ENCODE data around the gene PACRG.

PACRG gene

DNA sequence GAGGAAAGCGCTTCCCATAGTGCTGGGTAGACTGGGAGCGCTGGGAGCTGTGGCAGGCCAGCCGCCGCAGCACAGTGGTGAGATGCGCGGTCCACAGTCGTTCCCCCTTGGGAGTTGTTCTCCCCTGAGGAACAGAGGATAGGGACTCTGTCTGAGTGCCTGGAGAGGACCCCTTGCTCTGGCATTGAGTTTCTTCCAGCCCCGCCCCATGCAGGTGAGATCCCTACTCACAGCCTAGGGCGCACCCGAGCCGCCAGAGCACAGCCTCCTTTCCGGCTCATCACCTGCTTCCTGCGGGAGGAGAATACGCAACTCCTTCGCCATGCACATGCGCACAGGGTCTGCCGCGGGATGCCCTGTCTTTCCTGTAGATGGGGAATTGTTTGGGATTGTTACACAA lies 140.6 kb downstream of the PACRG start:
- Histone ChIP-seq H3K9me3 (ENCODE audit: low read length) (no peaks in the 10 kb centered on the region), H3K4me3 (ENCODE audit: low read depth in 1 of 2, low read length in 2 of 2) (no peak overlapping the region), H3K27me3 (ENCODE audit: control insufficient read depth in 1 of 2, insufficient read depth in 2 of 2, low read length in 2 of 2) (no peaks in the 10 kb centered on the region), H3K4me1 (ENCODE audit: insufficient read depth, low read length) (no peaks in the 10 kb centered on the region), H3K36me3 (ENCODE audit: insufficient read depth, low read length) (no peaks in the 10 kb centered on the region), H3K27ac (ENCODE audit: low read depth, low read length) (no peak overlapping the region), H3K9ac (ENCODE audit: low read length) (no peak overlapping the region)

DNA sequence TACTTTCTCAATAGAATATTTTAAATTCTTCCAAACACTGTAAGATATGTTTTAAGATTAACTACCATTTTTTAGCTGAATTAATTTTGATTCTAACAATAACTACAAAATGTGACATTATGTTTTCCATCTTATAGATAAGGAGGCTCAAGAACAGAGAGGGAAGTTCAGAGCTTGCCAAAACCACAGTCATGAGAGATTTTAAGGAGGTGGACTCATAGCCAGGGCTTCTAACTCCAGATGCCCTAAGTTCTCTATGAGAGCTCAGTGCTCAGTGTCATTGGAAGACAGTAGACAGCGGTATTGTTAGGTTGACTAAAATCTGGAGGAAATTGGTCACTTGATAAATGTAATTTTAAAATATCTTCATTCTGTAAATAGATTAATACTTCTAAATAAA lies 144.2 kb downstream of the PACRG start:
- H3K4me1 ChIP-seq (ENCODE audit: insufficient read depth, low read length), result no peaks in the 10 kb centered on the region
- no peak overlapping the region for H3K27ac ChIP-seq (ENCODE audit: low read depth, low read length)
- H3K4me3 ChIP-seq (ENCODE audit: low read depth in 1 of 2, low read length in 2 of 2), result no peak overlapping the region
- no peak overlapping the region for H3K9ac ChIP-seq (ENCODE audit: low read length)
- H3K36me3 ChIP-seq (ENCODE audit: insufficient read depth, low read length), result no peaks in the 10 kb centered on the region
- no peaks in the 10 kb centered on the region for H3K9me3 ChIP-seq (ENCODE audit: low read length)
- H3K27me3 ChIP-seq (ENCODE audit: control insufficient read depth in 1 of 2, insufficient read depth in 2 of 2, low read length in 2 of 2), result no peaks in the 10 kb centered on the region

DNA sequence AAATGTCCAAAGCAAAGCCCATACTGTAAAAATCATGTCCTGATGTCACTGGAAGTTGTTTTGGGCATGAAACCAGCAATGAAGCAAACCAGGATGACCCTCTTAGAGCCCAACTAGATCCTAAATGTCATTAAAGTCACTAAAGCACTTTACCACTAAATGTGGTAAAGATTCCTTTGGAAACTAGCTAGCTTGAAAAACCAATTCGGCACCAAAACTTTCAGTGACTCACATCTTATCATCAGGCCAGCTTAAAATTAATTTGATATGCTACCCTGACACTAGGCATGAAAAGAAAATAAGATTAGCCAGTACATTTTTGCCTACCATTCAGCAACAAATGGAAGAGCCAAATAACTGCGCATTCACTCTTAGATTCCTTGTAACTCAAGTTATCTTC lies 145.8 kb downstream of the PACRG start:
- H3K4me1 ChIP-seq (ENCODE audit: insufficient read depth, low read length), result no peaks in the 10 kb centered on the region
- H3K36me3 ChIP-seq (ENCODE audit: insufficient read depth, low read length), result no peaks in the 10 kb centered on the region
- no peak overlapping the region for H3K4me3 ChIP-seq (ENCODE audit: low read depth in 1 of 2, low read length in 2 of 2)
- H3K27ac ChIP-seq (ENCODE audit: low read depth, low read length), result no peak overlapping the region
- H3K27me3 ChIP-seq (ENCODE audit: control insufficient read depth in 1 of 2, insufficient read depth in 2 of 2, low read length in 2 of 2), result no peaks in the 10 kb centered on the region
- no peak overlapping the region for H3K9ac ChIP-seq (ENCODE audit: low read length)
- no peaks in the 10 kb centered on the region for H3K9me3 ChIP-seq (ENCODE audit: low read length)

DNA sequence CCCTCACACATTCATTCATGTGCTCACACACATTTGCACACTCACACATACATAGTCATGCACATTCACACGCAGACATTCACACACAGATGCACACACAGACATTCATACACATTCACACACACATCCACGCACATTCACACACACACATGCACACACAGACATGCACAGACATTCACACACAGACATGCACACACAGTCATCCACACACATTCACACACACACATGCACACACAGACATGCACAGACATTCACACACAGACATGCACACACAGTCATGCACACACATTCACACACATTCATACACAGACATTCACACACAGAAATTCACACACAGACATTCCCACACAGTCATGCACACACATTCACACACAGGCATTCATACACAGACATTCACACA lies 147.3 kb downstream of the PACRG start:
- H3K36me3 ChIP-seq (ENCODE audit: insufficient read depth, low read length), result no peaks in the 10 kb centered on the region
- H3K4me3 ChIP-seq (ENCODE audit: low read depth in 1 of 2, low read length in 2 of 2), result no peak overlapping the region
- no peak overlapping the region for H3K9ac ChIP-seq (ENCODE audit: low read length)
- no peaks in the 10 kb centered on the region for H3K9me3 ChIP-seq (ENCODE audit: low read length)
- no peak overlapping the region for H3K27ac ChIP-seq (ENCODE audit: low read depth, low read length)
- no peaks in the 10 kb centered on the region for H3K4me1 ChIP-seq (ENCODE audit: insufficient read depth, low read length)
- no peaks in the 10 kb centered on the region for H3K27me3 ChIP-seq (ENCODE audit: control insufficient read depth in 1 of 2, insufficient read depth in 2 of 2, low read length in 2 of 2)

DNA sequence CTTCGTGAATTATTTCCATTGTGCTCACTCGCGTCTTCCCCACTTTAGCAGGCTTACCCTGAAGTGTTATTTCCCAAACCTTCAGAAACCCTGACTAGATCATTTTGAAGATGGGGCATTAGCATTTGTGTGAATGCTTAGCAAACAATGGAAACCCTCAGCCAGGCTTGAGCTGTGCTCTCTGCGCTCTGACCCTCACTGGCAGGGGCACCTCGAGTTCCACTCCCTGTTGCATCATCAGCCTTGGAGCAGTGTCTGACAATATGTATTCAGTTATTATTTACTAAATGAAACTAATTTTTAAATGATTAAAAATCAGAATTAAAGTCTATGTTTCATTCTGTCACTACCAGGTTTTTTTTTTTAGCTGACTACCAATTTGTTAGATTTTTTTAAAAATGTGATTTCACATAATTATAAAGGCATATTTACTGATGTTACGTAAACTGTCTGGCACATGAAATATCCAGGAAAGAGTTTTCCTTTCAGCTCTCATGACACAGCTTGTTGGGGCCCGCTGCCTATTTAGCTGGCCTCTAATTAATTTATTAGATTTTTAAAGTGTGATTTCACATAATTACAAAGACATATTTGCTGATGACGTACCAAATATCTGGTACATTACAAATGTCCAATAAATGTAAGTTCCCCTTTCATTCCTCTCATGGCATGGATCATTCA lies 155.2 kb downstream of the PACRG start:
- no peaks in the 10 kb centered on the region for H3K9me3 ChIP-seq (ENCODE audit: low read length)
- no peak overlapping the region for H3K27ac ChIP-seq (ENCODE audit: low read depth, low read length)

DNA sequence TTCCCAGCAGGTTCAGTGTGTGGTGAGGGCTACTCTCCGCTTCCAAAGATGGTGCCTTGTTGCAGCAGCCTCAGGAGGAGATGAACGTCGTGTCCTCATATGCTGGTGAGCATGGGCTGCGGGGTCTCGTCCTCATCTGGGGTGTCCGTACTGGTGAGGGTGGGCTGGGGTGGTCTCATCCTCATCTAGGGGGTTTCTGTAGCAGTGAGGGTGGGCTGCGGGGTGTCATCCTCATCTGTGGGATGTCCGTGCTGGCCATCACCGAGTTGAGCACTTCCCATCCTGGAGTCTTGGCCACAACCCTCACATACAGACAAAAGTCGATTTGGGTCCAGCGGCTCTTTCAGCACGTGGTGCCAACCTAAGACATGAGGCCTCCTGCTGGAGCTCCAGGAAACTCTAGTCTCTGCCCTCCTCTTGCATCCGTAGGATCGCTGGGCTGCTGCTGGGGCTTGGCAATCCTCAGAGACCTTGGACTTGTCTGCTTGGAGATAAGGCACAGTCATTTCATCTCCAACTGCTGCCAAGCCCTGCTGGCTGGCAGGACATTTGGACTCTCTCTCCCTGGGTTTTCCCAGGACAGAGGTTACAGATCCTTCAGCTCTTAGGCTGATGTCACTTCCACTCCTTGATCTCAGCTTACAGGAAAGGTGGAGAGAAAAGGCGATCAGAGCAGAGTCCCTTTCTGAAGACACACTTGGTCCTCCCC lies 160.4 kb downstream of the PACRG start:
- no peak overlapping the region for H3K4me3 ChIP-seq (ENCODE audit: low read depth in 1 of 2, low read length in 2 of 2)
- H3K36me3 ChIP-seq (ENCODE audit: insufficient read depth, low read length), result no peaks in the 10 kb centered on the region
- no peaks in the 10 kb centered on the region for H3K27me3 ChIP-seq (ENCODE audit: control insufficient read depth in 1 of 2, insufficient read depth in 2 of 2, low read length in 2 of 2)
- no peak overlapping the region for H3K9ac ChIP-seq (ENCODE audit: low read length)
- H3K27ac ChIP-seq (ENCODE audit: low read depth, low read length), result no peak overlapping the region
- H3K4me1 ChIP-seq (ENCODE audit: insufficient read depth, low read length), result no peaks in the 10 kb centered on the region
- H3K9me3 ChIP-seq (ENCODE audit: low read length), result no peaks in the 10 kb centered on the region

More for the DNA sequence above, 155.2 kb downstream of the PACRG start:
- H3K4me3 ChIP-seq (ENCODE audit: low read depth in 1 of 2, low read length in 2 of 2), result no peak overlapping the region
- H3K27me3 ChIP-seq (ENCODE audit: control insufficient read depth in 1 of 2, insufficient read depth in 2 of 2, low read length in 2 of 2), result no peaks in the 10 kb centered on the region
- no peak overlapping the region for H3K9ac ChIP-seq (ENCODE audit: low read length)
- H3K36me3 ChIP-seq (ENCODE audit: insufficient read depth, low read length), result no peaks in the 10 kb centered on the region
- no peaks in the 10 kb centered on the region for H3K4me1 ChIP-seq (ENCODE audit: insufficient read depth, low read length)

DNA sequence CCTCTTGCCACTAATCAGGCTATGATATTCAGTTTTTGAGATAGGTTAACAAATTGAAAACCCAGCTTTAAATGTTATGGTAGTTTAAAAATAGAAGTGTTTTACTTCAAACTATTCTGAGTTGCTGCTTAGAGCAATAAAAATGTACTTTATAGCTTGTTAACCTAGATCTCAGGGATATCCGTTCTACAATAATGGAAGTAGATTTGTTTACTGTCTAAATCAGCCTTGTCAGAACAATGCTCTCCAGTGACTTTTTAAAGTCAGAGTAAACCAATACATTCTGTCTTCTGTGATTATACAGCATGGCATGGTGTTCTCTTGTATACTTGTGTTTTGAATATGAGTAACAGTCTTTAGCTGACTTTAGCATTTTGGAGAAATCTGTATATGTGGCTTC lies 161.5 kb downstream of the PACRG start:
- no peaks in the 10 kb centered on the region for H3K27me3 ChIP-seq (ENCODE audit: control insufficient read depth in 1 of 2, insufficient read depth in 2 of 2, low read length in 2 of 2)
- no peaks in the 10 kb centered on the region for H3K36me3 ChIP-seq (ENCODE audit: insufficient read depth, low read length)
- H3K9me3 ChIP-seq (ENCODE audit: low read length), result no peaks in the 10 kb centered on the region
- no peak overlapping the region for H3K9ac ChIP-seq (ENCODE audit: low read length)
- H3K4me1 ChIP-seq (ENCODE audit: insufficient read depth, low read length), result no peaks in the 10 kb centered on the region
- no peak overlapping the region for H3K27ac ChIP-seq (ENCODE audit: low read depth, low read length)
- no peak overlapping the region for H3K4me3 ChIP-seq (ENCODE audit: low read depth in 1 of 2, low read length in 2 of 2)

DNA sequence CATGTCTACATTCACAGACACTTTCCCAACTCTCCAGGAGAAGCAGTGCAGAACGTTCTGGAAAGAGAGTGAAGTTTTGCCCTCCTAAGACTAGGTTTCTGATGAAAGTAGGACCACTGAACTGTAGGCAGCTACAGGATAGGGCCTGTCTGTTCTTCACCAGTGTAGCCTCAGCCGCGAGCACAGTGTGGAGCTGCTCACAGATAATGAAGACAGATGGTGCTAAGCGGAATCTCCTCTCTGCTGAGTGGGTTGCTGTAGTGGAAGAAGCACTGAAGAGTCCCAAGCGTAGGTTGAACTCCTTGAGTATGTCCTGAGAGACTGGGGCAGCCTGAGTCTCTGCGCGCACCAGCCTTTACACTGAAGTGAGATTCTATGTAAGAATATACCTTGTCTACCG lies 170.2 kb downstream of the PACRG start:
- H3K36me3 ChIP-seq (ENCODE audit: insufficient read depth, low read length), result no peaks in the 10 kb centered on the region
- H3K27me3 ChIP-seq (ENCODE audit: control insufficient read depth in 1 of 2, insufficient read depth in 2 of 2, low read length in 2 of 2), result no peaks in the 10 kb centered on the region
- no peak overlapping the region for H3K27ac ChIP-seq (ENCODE audit: low read depth, low read length)
- no peaks in the 10 kb centered on the region for H3K9me3 ChIP-seq (ENCODE audit: low read length)
- H3K4me1 ChIP-seq (ENCODE audit: insufficient read depth, low read length), result no peaks in the 10 kb centered on the region
- no peak overlapping the region for H3K4me3 ChIP-seq (ENCODE audit: low read depth in 1 of 2, low read length in 2 of 2)
- H3K9ac ChIP-seq (ENCODE audit: low read length), result no peak overlapping the region

DNA sequence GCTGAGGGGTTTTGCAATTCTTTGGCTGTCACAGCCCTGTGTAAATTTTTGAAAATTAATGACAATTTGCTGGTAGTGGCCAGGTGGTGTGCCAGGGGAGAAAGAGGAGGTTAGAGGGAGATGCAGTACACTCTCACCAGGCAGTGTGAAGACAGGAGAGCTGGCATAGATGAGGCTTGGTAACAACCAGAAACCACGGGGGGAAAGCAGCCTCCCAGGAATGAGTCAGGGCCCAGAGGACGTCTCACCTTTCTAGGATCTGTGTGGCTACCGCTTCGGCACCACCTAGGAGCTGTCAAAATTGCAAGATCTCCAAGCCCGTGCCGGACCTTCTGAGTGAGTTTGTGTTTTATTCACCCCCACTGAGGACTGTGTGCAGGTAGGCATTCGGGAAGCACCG lies 171.4 kb downstream of the PACRG start:
- Histone ChIP-seq H3K9me3 (ENCODE audit: low read length) (no peaks in the 10 kb centered on the region), H3K36me3 (ENCODE audit: insufficient read depth, low read length) (no peaks in the 10 kb centered on the region), H3K9ac (ENCODE audit: low read length) (no peak overlapping the region), H3K4me1 (ENCODE audit: insufficient read depth, low read length) (no peaks in the 10 kb centered on the region), H3K4me3 (ENCODE audit: low read depth in 1 of 2, low read length in 2 of 2) (no peak overlapping the region), H3K27ac (ENCODE audit: low read depth, low read length) (no peak overlapping the region), H3K27me3 (ENCODE audit: control insufficient read depth in 1 of 2, insufficient read depth in 2 of 2, low read length in 2 of 2) (no peaks in the 10 kb centered on the region)

DNA sequence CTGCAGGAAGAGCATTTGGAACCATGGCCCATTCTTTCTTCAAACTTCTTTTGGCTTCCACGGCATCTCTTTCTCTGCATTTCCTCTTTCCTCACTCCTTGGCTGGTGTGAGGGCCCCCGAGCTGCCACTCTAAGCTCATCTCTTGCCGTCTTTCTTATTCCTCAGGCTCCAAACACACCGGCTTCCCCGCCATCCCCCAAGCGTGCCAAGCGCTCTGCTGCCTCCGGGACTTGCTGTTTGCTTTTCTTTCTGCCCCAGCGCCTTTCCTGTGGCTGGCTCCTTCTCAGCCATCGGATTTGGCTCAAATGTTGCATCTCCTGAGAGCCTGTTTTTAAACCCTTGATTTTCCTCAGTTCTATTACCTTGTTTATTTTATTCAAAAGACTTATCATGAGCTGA lies 172.7 kb downstream of the PACRG start:
- H3K4me3 ChIP-seq (ENCODE audit: low read depth in 1 of 2, low read length in 2 of 2), result no peak overlapping the region
- H3K27ac ChIP-seq (ENCODE audit: low read depth, low read length), result no peak overlapping the region
- no peak overlapping the region for H3K9ac ChIP-seq (ENCODE audit: low read length)
- no peaks in the 10 kb centered on the region for H3K4me1 ChIP-seq (ENCODE audit: insufficient read depth, low read length)
- no peaks in the 10 kb centered on the region for H3K36me3 ChIP-seq (ENCODE audit: insufficient read depth, low read length)
- no peaks in the 10 kb centered on the region for H3K9me3 ChIP-seq (ENCODE audit: low read length)
- no peaks in the 10 kb centered on the region for H3K27me3 ChIP-seq (ENCODE audit: control insufficient read depth in 1 of 2, insufficient read depth in 2 of 2, low read length in 2 of 2)

DNA sequence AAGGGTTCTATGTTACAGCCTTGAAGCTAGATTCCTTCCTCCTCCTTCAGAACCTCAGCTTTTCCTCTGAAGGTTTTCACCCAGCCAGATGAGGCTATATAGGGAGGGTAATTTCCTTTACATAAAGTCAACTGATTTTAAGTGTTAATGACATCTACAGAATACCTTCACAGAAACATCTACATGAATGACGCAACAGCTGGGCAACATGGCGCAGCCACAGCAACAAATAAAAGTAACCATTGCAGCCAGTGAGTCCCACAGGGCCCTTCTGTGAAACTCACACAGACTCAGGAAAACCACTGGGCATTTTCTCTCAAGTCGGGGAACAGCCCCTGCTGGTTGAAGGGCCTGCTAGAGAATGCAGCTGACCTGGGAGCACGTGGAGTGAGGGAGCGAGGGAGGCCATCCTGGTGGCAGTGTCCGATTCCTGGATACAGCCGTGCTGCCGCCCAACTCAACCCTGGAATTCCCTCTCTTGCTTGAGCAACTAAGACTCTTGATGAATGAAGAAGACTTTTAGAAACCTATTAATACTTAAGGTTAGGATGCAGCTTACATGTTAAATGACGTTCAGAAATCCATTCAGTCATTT lies 176.4 kb downstream of the PACRG start:
- Histone ChIP-seq H3K27ac (ENCODE audit: low read depth, low read length) (no peak overlapping the region), H3K36me3 (ENCODE audit: insufficient read depth, low read length) (no peaks in the 10 kb centered on the region), H3K4me1 (ENCODE audit: insufficient read depth, low read length) (no peaks in the 10 kb centered on the region), H3K27me3 (ENCODE audit: control insufficient read depth in 1 of 2, insufficient read depth in 2 of 2, low read length in 2 of 2) (no peaks in the 10 kb centered on the region), H3K9me3 (ENCODE audit: low read length) (no peaks in the 10 kb centered on the region), H3K9ac (ENCODE audit: low read length) (no peak overlapping the region), H3K4me3 (ENCODE audit: low read depth in 1 of 2, low read length in 2 of 2) (no peak overlapping the region)

DNA sequence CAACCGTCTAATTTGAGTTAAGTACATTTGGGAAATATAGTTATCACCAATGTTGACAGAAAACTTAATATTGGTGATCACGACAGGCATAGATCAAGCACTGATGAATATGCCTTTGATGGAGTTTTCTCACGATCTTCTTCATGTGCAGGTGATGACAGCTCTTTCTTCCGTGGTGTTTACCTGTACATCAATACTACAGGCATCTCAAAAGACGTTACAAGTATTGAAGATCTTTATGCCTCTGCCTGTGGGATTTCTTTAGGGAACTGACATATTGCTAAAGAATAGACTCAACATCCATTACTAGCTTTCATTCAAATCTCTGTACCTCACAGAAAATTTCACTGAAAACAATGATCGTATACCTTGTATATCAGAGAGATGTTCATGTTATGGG lies 178.7 kb downstream of the PACRG start:
- Histone ChIP-seq H3K9ac (ENCODE audit: low read length) (no peak overlapping the region), H3K9me3 (ENCODE audit: low read length) (no peaks in the 10 kb centered on the region), H3K4me1 (ENCODE audit: insufficient read depth, low read length) (no peaks in the 10 kb centered on the region), H3K36me3 (ENCODE audit: insufficient read depth, low read length) (no peaks in the 10 kb centered on the region), H3K27ac (ENCODE audit: low read depth, low read length) (no peak overlapping the region), H3K27me3 (ENCODE audit: control insufficient read depth in 1 of 2, insufficient read depth in 2 of 2, low read length in 2 of 2) (no peaks in the 10 kb centered on the region), H3K4me3 (ENCODE audit: low read depth in 1 of 2, low read length in 2 of 2) (no peak overlapping the region)

Measured in muscle layer of colon (tissue), 2 donors.